SHP77 (cell line): ENCODE results near the gene CCDC60.

Source experiments
- DNase-seq, 2 experiments: peaks; one replicate each; lab custom pipeline; 2025; lab: John Stamatoyannopoulos, UW

The CCDC60 gene

GRCh38 chr12:119384340-119384739 lies 49.8 kb downstream of the CCDC60 start:
- no peak for DNase-seq

- DNase-seq: no peak
These were observed 51.1 kb downstream of the CCDC60 start for GRCh38 chr12:119385659-119386058.

GRCh38 chr12:119389687-119390086 lies 55.2 kb downstream of the CCDC60 start:
- no peak for DNase-seq

GRCh38 chr12:119391673-119392072 lies 57.1 kb downstream of the CCDC60 start:
- no peak for DNase-seq

DNA sequence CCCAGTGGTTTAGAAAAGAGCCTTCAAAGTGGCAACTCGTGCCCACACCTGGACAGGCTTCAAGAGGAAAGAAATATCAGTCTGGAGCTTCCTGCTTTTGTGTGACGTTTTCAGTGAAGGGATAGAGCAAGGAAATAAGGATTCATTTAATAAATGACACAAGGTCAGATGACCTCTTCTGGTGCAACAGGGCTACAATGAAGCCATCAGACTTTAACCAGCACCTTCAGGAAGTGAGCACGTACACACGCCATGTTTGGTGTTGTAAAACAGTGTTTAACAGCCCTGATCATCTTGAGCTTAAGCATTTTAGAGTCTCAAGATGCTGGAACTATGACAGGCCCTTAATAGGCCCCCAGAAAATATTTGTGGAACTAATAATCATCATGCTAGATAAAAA lies 59.1 kb downstream of the CCDC60 start:
- DNase-seq: no peak

- no peak for DNase-seq
These were observed 63.0 kb downstream of the CCDC60 start for GRCh38 chr12:119397540-119397939.

DNA sequence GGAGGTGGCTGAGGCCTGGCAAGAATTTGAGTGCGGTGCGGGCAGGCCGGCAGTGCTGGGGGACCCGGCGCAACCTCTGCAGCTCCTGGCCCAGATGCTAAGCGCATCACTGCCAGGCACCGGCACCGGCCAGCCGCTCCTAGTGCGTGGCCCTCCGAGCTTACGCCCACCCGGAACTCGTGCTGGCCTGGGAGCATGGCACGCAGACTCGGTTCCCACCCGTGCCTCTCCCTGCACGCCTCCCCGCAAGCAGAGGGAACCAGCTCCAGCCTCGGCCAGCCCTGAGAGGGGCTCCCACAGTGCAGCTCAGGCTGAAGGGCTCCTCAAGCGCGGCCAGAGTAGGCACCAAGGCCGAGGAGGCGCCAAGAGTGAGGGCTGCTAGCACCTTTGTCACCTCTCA lies 63.7 kb downstream of the CCDC60 start:
- no peak for DNase-seq

- no peak for DNase-seq
These were observed 64.8 kb downstream of the CCDC60 start for GRCh38 chr12:119399301-119399700.

DNA sequence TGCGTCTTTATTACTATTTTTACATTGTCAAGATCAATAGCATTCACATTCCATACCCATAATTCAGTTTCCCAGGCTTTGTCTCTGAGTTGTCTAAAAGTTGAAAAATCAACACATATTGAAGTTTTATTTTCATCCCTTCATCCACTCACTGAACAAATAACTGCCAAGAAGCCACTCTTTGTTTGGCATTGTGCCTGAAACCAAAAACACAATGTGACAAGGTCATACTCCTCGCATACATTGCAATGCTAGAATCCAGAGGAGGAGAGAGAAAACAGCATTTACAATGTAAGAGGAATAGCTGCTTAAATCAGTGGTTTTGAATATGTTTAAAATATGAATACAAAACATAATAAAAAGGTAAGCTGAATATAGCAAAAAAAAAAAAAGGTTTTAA lies 71.8 kb downstream of the CCDC60 start:
- no peak for DNase-seq

- DNase-seq: no peak
These were observed 72.3 kb downstream of the CCDC60 start for GRCh38 chr12:119406811-119407210.

DNA sequence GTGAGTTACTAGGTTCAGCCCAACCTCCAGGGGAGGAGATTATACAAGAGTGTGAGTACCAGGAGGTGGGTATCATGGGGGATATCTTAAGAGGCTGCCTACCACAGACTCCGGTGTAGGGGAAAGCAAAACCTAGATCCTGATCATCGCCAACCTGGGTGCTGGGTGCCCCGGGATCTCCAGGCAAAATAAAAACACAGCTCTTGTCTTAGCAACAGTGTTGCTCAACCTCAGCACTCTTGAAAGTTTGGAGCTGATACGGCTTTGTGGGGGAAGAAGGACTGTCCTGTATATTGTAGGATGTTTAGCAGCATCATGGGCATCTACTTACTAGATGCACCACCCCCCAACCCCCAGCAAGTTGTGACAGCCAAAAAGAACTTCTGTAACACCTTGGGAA lies 74.5 kb downstream of the CCDC60 start:
- no peak for DNase-seq

DNA sequence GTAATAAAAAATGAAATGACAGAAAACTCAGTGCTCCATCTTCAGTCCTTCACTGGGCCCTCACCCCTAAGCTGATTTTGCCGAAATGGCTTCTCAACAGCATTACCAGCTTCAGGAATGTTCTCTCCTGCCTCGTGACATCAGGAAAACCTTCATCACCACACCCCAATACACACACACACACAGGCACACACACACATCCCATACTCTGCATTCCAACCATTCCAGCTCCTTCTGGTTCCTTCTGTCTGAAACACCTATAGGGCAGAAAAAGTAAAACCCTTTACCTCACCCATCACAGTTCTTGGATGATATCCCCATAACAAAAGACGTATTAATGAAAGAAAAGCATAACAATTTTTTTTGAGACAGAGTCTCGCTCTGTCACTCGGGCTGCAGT lies 75.9 kb downstream of the CCDC60 start:
- no peak for DNase-seq

DNA sequence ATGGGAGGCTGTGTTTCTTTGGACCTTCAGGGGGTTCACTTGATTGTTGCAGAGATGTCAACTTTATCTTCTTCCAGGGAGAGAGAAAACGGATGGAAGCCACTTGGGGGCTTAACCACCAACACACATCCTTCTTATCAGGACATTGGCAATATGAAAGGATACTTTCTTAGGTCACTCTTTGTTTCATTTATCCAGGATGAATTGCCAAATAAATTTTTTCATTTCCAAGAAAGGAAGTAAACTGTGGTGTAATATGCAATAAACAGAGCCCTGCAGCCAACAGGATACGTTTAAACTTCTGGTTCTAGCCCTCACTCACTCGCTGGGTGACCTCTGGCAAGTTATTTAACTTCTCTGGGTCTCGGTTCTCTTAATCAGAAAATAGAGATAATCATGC lies 77.8 kb downstream of the CCDC60 start:
- no peak for DNase-seq

DNA sequence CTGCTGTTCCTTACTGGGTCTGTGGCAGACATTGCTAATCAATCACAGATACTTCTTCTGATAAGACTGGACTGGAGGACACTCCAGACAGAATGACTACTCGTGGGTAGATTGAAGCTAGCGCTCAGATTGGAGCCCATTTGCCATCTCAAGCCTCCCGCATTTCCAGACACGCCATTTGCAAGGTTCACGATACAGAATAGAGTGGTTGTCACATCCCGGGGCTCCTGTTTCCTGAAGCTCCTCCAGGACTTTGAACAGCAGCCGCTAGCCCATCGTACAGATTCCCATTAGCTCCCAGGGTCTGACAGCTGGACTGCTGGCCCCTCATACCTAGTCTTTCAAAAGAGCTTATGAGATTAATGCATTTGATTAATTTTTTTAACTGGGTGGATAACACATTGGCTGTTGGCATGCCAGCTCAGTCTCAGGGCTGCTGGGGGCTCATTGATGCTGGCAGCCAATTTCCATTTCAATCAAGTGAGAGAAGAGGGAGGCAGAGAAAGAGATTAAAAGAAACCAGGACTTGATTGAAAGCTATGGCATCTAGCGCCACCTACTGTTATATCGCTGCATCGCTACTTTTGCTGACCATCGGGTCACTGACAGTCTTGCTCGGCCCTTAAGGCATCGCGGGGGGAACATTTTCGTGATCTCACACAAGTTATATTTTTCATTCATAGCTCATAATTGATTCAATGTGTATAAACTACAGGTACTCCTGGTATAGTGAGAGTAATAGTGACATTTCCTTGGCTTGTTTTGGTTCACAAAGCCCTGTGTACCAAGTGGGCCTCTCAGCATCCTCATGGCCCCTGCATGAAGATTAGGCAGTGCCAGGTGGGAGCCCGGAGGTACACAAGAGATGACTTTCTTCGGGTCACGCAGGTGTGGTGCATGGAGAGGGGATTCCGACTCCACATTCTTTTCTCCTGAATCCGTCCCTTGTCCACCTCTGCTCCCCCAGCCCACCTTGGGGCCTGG lies 78.6 kb downstream of the CCDC60 start:
- DNase-seq: peak; percentile 32 to 78

- peak in 1 of 2 experiments; percentile 16 for DNase-seq
These were observed 81.2 kb downstream of the CCDC60 start for GRCh38 chr12:119415714-119416113.

DNA sequence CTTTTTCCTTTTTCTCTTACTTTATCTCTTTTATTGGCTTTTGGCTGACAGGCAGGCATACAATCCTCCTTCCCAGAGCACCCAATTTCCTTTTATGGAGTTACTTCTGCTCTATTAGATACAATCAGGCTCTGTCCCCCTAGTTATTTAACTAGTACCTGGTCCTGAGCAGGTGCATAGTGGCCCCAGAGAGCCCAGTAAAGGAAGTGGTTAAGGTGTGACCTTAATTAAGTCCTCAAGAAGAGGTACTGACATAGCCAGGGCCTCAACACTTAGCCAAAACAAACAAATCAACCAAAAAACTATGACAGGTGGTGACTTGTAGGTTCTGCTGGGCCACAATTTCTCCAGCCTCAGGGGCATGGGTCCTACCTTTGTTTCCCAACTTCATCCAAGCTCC lies 82.9 kb downstream of the CCDC60 start:
- DNase-seq: peak in 1 of 2 experiments; percentile 16

DNA sequence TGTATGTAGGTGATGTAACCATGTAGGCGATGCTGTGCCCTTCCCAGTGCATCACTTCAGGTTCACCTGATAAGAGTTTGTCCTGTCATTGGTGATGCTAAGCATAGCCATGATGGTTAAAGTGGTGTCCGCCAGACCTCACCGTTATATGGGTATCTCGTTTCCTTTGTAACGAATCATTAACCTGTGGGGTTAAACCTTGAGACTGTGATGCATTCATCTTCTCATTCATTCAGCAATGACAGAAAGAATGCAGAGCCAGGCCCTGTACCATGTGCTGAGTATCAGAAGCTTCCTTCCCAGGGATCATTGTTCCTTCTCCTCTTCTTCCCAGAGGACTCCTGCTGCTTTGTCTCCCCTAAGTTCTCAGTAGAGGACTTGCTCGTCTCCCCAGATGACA lies 84.9 kb downstream of the CCDC60 start:
- no peak for DNase-seq

DNA sequence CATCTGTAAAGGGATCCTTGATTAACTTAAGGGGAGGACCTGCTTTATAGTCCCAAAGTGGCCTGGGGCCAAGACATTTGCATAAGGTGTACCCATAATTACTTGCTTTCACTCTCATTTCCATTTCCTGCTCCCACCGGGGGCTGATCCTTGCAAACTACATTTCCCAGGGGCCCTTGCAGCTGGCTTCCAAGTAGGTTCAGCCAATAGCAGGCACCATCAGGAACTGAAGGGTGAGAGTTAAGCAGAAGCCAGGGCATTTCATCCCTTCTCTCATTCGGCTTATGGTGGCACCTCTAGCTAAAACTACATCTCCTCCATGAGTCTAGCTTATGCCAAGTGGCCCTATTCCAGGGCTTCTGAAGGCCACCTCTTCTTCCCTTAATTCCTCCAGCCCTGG lies 88.8 kb downstream of the CCDC60 start:
- peak; percentile 61 to 79 for DNase-seq

- no peak for DNase-seq
These were observed 91.1 kb downstream of the CCDC60 start for GRCh38 chr12:119425623-119426022.

DNA sequence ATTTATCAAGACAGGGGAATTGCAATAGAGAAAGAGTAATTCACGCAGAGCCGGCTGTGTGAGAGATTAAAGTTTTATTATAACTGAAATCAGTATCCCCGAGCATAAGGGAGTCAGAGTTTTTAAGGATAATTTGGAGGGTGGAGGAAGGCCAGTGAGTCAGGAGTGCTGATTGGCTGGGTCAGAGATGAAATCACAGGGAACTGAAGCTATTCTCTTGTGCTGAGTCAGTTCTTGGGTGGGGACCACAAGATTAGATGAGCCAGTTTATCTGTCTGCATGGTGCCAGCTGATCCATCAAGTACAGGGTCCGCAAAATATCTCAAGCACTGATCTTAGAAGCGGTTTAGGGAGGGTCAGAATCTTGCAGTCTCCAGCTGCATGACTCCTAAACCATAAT lies 96.6 kb downstream of the CCDC60 start:
- no peak for DNase-seq

GRCh38 chr12:119432949-119433348 lies 98.4 kb downstream of the CCDC60 start:
- no peak for DNase-seq

DNA sequence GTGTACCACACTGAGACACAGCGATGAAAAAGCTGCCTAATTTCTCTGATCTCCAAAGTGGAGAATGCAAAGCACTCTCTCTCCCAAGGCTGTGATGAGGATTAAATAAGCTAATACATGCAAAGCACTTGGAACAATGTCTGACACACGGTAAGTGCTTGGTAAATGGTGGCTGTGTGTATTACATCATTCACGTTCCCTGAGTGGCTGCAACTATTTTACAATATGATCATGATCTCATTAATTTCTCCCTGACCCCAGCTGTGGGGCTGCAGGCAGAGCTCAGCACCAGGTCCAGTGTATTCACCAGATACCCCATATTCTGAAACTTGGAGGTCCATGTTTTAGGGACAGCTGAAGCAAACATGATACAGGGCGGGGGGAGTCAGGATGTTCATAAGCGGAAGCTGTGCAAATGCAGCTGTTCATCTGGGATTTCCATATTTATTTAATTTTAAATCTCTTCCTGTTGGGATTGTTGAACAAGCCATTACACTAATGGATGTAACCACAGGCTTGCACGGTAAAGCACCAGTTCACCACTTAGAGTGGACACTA lies 106.4 kb downstream of the CCDC60 start:
- peak; percentile 62 to 83 for DNase-seq

DNA sequence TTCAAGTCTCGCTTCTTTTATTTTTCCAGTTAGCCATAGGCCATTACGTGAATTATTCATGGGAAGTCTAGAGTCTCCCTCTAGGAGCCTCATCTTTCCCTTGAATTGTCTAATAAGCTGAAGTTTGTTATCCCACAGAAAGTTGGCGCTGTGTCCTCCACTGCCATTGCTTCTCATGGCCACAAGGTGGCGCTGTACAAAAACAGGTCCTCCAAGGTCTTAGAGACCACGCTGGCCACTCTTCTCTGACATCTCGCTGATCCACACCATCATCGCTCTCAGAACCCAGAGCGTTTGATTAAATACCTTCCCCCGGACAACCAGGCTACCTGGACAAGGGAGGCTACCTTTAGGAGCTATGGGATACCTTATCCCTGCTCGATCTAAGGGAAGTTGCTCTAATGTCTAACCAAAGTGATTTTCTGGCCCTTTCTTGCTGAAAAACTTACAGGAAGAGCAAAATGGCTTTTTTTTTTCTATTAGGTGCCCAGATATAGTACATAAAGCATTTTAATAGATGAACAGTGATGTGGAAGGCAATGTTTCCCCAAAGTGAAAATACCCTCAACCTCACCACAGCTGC lies 110.0 kb downstream of the CCDC60 start:
- peak; percentile 69 to 80 for DNase-seq
